Measurements from ENCODE around the gene IVD. TPM values are rescaled to one million over a fixed set of nuclear protein-coding genes. Genes with fewer than 3 reads are reported as not detected.

IVD gene
- total and polyA plus RNA-seq, 9 of the 15 experiments (the other 6 are each of a cell fraction or from before 2014, with no cell fraction given): 0.15 to 4.5 (median 2.4) TPM

- no peak for TF ChIP-seq CCNT2 (IDR thresholded peaks at IDR 0.05; ENCODE audit: borderline replicate concordance, extremely low read depth, insufficient read length, low read depth, low read length)
- TF ChIP-seq GTF2B (IDR thresholded peaks at IDR 0.05; ENCODE audit: extremely low read depth, insufficient read length): no peak
- TF ChIP-seq ZNF24 (IDR thresholded peaks at IDR 0.05): no peak
- TF ChIP-seq PRDM10 (IDR thresholded peaks at IDR 0.05; ENCODE audit: partially characterized antibody): no peak
- TF ChIP-seq RBM15 (IDR thresholded peaks at IDR 0.05; ENCODE audit: insufficient read depth, low read length): no peak
- no peak for TF ChIP-seq ZNF507 (tag; conservative IDR thresholded peaks at IDR 0.05)
- no peak; a peak in 1 of 6 replicates for TF ChIP-seq CTCF (IDR thresholded peaks at IDR 0.05 in 2 of 3, conservative IDR thresholded peaks at IDR 0.05 in 1 of 3; ENCODE audit: insufficient read depth in 2 of 3, low read depth in 1 of 3, low read length in 3 of 3)
- no peak for TF ChIP-seq TRIM25 (IDR thresholded peaks at IDR 0.05; ENCODE audit: borderline replicate concordance)
- no peak for TF ChIP-seq HIVEP1 (CRISPR knock-in tag; IDR thresholded peaks at IDR 0.05)
- no peak for TF ChIP-seq ZBTB33 (CRISPR knock-in tag; IDR thresholded peaks at IDR 0.05)
- TF ChIP-seq NRF1 (conservative IDR thresholded peaks at IDR 0.05 in 1 of 2, IDR thresholded peaks at IDR 0.05 in 1 of 2): no peak
- TF ChIP-seq SMAD1 (IDR thresholded peaks at IDR 0.05; ENCODE audit: low read depth, low read length, partially characterized antibody): peak; percentile 33
- no peak for TF ChIP-seq KLF16 (IDR thresholded peaks at IDR 0.05)
- no peak for TF ChIP-seq NCOR1 (IDR thresholded peaks at IDR 0.05)
- no peak for TF ChIP-seq JUN (IDR thresholded peaks at IDR 0.05; ENCODE audit: borderline replicate concordance, low read depth, low read length)
- TF ChIP-seq JUN (CRISPR knock-in tag; IDR thresholded peaks at IDR 0.05; ENCODE audit: borderline replicate concordance): no peak
- TF ChIP-seq POLR2H (tag; IDR thresholded peaks at IDR 0.05; ENCODE audit: low read depth): no peak
Observed at GRCh38 chr15:40382580-40383456, 22.8 kb upstream of the IVD start, which contains the start of gene KNSTRN (continued).
